Hepatocyte (in vitro differentiated cells): ENCODE measurements around the gene CYP3A4. TPM values are rescaled to one million over a fixed set of nuclear protein-coding genes. Genes with fewer than 3 reads are reported as not detected.

Source experiments
- DNase-seq: peaks from one replicate; pipeline ENCODE4 v3.0.0-alpha.2; 2016; ENCODE audit warnings: low spot score
- H2AFZ ChIP-seq: fragments of 200-600 bp; sonication (generic); 2 replicates; pipeline ENCODE4 v1.6.0; 2016; ENCODE audit warnings: antibody characterized with exemption, mild to moderate bottlenecking
- H3K27ac ChIP-seq: fragments of 200-600 bp; sonication (generic); 2 replicates; pipeline ENCODE4 v1.5.1; 2016; ENCODE audit warnings: mild to moderate bottlenecking
- H3K27me3 ChIP-seq: fragments of 200-600 bp; sonication (generic); 2 replicates; pipeline ENCODE4 v1.6.1; 2016
- H3K36me3 ChIP-seq: fragments of 200-600 bp; sonication (generic); replicated peaks from 2 replicates; pipeline ENCODE4 v1.5.1; 2016; ENCODE audit warnings: low read depth; ENCODE audit not compliant: insufficient read depth
- H3K4me1 ChIP-seq: fragments of 200-600 bp; sonication (generic); 2 replicates; pipeline ENCODE4 v1.5.1; 2016; ENCODE audit warnings: mild to moderate bottlenecking, moderate library complexity; ENCODE audit not compliant: insufficient read depth
- H3K4me2 ChIP-seq: fragments of 200-600 bp; sonication (generic); 2 replicates; pipeline ENCODE4 v1.6.0; 2016
- H3K4me3 ChIP-seq: fragments of 200-600 bp; sonication (generic); 2 replicates; pipeline ENCODE4 v1.5.1; 2016; ENCODE audit warnings: mild to moderate bottlenecking
- H3K79me2 ChIP-seq: fragments of 200-600 bp; sonication (generic); 2 replicates; pipeline ENCODE4 v1.6.0; 2017; ENCODE audit warnings: mild to moderate bottlenecking
- H3K9me2 ChIP-seq: fragments of 200-600 bp; sonication (generic); replicated peaks from 2 replicates; pipeline ENCODE4 v1.6.0; 2017; ENCODE audit warnings: mild to moderate bottlenecking; ENCODE audit not compliant: insufficient read depth
- H3K9me3 ChIP-seq: fragments of 200-600 bp; sonication (generic); 2 replicates; pipeline ENCODE4 v1.5.1; 2016; ENCODE audit warnings: low read depth, mild to moderate bottlenecking
- H4K20me1 ChIP-seq: fragments of 200-600 bp; sonication (generic); 2 replicates; pipeline ENCODE4 v1.6.0; 2016; ENCODE audit warnings: mild to moderate bottlenecking; ENCODE audit not compliant: insufficient read depth, poor library complexity, severe bottlenecking
- CTCF ChIP-seq: fragments of 200-600 bp; sonication (generic); IDR thresholded peaks from 2 replicates; pipeline ENCODE4 v1.5.1; 2016; ENCODE audit warnings: antibody characterized with exemption, mild to moderate bottlenecking; ENCODE audit not compliant: poor library complexity
- EZH2 ChIP-seq: fragments of 200-600 bp; sonication (generic); IDR thresholded peaks from 2 replicates; pipeline ENCODE4 v1.6.1; 2016; ENCODE audit warnings: antibody characterized with exemption, mild to moderate bottlenecking, borderline replicate concordance
- EZH2phosphoT487 ChIP-seq: fragments of 200-600 bp; sonication (generic); IDR thresholded peaks from one replicate; pipeline ENCODE4 v1.6.1; 2018; ENCODE audit warnings: antibody characterized with exemption, mild to moderate bottlenecking, low read depth, moderate library complexity; ENCODE audit not compliant: unreplicated experiment, severe bottlenecking
- WGBS: methylation state at CpG from one replicate; pipeline ENCODE4 v1.1.6; 2016; ENCODE audit warnings: low lambda C conversion rate; ENCODE audit errors: missing lambda C conversion rate; 5-methylcytosine and 5-hydroxymethylcytosine counted together
- polyA plus RNA-seq: library from polyadenylated mRNA; unstranded; fragments of >200 nt; fragmentation: Nextera tagmentation; extraction: Ambion mirVana; gene quantifications from 2 replicates; pipeline ENCODE4 v1.2.1, GENCODE V29; 2016
- total RNA-seq: library from RNA; depleted of rRNA; stranded (reverse); fragments of >200 nt; gene quantifications from 2 replicates; pipeline ENCODE4 v1.2.3, GENCODE V29; 2014

The CYP3A4 gene
- total and polyA plus RNA-seq, 2 experiments from 2014 or later, result 42.2 to 43.4 TPM

- Histone ChIP-seq H3K79me2 (no peaks in the 10 kb centered on the region), H3K4me2 (no peak overlapping the region), H3K27me3 (no peaks in the 10 kb centered on the region), H3K9me3 (no peaks in the 10 kb centered on the region), H3K4me3 (no peak overlapping the region), H3K36me3 (no peaks in the 10 kb centered on the region), H3K27ac (no peak overlapping the region), H2AFZ (no peak overlapping the region), H4K20me1 (no peaks in the 10 kb centered on the region), H3K9me2 (no peaks in the 10 kb centered on the region), H3K4me1 (peaks cover 8% of the 10 kb centered on the region)
- no peak for TF ChIP-seq CTCF
- TF ChIP-seq EZH2, result no peak
- TF ChIP-seq EZH2phosphoT487, result no peak
- no peak for DNase-seq
- 76% methylated on average over 5 of the region's 5 CpGs for WGBS
Measured at GRCh38 chr7:99791667-99792369, 7.8 kb upstream of the CYP3A4 start.

- no peak overlapping the region for H3K4me2 ChIP-seq
- H3K4me3 ChIP-seq, result no peak overlapping the region
- no peaks in the 10 kb centered on the region for H3K79me2 ChIP-seq
- H3K4me1 ChIP-seq, result peaks cover 12% of the 10 kb centered on the region
- TF ChIP-seq EZH2phosphoT487 (no peak), CTCF (no peak), EZH2 (no peak)
- H3K27me3 ChIP-seq, result no peaks in the 10 kb centered on the region
- H3K9me2 ChIP-seq, result no peaks in the 10 kb centered on the region
- H3K9me3 ChIP-seq, result no peaks in the 10 kb centered on the region
- no peaks in the 10 kb centered on the region for H4K20me1 ChIP-seq
- H2AFZ ChIP-seq, result no peak overlapping the region
- no peak overlapping the region for H3K27ac ChIP-seq
- DNase-seq, result no peak
- 84% methylated on average over 1 of the region's 1 CpG for WGBS
- H3K36me3 ChIP-seq, result no peaks in the 10 kb centered on the region
Measured at GRCh38 chr7:99791021-99791420, 7.0 kb upstream of the CYP3A4 start.

GRCh38 chr7:99790407-99790806, 6.4 kb upstream of the CYP3A4 start:
- H3K4me3 ChIP-seq, result no peak overlapping the region
- no peak for DNase-seq
- no peaks in the 10 kb centered on the region for H3K79me2 ChIP-seq
- H3K27ac ChIP-seq, result no peak overlapping the region
- no peak overlapping the region for H2AFZ ChIP-seq
- 89% methylated on average over 3 of the region's 3 CpGs for WGBS
- H3K4me1 ChIP-seq, result peaks cover 12% of the 10 kb centered on the region
- H3K9me2 ChIP-seq, result no peaks in the 10 kb centered on the region
- H4K20me1 ChIP-seq, result no peaks in the 10 kb centered on the region
- TF ChIP-seq EZH2phosphoT487 (no peak), CTCF (no peak), EZH2 (no peak)
- no peak overlapping the region for H3K4me2 ChIP-seq
- no peaks in the 10 kb centered on the region for H3K27me3 ChIP-seq
- no peaks in the 10 kb centered on the region for H3K9me3 ChIP-seq
- no peaks in the 10 kb centered on the region for H3K36me3 ChIP-seq
